NCI-H2107 (cell line): ENCODE measurements around the gene ITPR2.

Experiments used
- DNase-seq: peaks from one replicate; lab custom pipeline; 2025; lab: John Stamatoyannopoulos, UW

The ITPR2 gene

DNA sequence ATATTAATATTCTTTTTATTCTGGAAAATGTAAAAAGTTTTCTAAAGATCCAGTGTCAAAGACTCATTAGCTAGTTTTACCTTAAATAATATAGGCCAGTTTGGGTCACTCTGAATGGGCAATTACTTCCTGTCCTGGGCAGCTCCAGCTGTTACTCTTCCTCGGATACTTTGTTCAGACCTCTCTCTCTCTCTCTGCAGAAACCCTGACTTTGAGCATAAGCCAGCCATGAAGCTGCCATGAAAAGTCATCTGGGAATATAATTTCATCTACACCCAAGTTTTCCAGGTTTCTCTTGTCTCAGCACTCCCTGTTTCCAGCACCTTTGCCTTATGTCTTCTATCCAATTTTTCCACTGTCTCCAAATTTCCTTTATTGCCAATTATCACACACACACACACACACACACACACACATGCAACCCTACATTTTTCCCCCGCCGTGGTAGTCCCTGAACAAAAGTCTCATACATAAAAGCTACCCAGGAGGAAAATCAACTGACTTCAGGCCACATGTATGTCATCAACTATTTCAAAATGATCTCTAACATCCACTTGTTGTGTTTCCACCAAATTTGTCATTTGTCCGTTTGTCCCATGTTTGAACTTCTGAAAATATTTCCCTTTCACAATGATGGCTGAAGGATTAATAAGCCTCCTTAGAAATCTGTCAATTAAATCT, 319.5 kb downstream of the ITPR2 start:
- no peak for DNase-seq

DNA sequence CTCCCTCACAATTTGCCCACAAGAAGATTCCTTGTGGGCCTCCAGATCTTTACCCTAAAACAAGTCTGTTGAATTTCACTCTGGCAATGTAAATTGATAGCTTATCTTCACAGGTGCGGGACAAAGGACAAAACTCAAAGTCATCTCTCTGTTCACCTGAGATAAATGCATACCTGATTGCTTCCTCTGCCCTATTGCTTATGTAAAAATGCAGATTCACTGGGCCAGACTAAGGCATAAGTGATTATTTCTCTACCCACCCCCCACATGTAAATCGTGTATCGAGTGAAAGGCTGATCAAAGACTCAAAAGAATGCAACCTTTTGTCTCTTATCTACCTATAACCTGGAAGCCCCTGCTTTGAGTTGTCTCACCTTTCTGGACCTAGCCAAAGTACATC, 320.8 kb downstream of the ITPR2 start:
- no peak for DNase-seq

DNA sequence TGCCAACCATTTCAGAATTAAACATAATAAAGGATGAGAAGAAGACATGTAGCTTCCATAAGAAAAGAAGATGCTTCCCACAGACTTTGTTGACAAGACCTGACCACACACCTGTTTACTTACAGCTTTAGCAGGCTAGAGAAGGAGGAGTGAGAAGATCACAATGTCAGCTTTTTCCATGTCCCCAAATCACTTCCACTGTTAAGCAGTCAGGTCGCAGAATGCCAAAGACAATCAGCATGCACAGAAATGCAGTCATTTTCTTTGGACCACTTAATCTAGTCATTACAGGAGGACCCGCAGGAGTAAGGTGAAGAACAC, 322.7 kb downstream of the ITPR2 start:
- no peak for DNase-seq

DNA sequence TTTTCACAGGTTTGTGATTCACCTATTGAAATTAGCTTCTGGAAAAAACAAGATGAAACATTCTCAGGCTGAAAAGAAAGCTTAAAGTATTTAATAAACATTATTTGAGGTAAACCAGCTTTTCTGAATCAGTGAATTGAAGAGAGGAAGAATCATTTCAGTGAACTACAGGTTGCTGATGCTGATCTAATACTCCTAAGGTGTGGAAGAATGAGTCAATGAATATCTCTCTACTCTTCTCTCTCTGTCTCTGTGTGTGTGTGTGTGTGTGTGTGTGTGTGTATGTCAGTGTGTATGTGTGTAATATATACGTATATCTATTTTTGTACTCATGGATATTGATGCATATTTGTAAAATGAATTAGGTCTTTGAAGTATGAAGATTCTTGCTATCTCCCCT, 325.4 kb downstream of the ITPR2 start:
- no peak for DNase-seq

DNA sequence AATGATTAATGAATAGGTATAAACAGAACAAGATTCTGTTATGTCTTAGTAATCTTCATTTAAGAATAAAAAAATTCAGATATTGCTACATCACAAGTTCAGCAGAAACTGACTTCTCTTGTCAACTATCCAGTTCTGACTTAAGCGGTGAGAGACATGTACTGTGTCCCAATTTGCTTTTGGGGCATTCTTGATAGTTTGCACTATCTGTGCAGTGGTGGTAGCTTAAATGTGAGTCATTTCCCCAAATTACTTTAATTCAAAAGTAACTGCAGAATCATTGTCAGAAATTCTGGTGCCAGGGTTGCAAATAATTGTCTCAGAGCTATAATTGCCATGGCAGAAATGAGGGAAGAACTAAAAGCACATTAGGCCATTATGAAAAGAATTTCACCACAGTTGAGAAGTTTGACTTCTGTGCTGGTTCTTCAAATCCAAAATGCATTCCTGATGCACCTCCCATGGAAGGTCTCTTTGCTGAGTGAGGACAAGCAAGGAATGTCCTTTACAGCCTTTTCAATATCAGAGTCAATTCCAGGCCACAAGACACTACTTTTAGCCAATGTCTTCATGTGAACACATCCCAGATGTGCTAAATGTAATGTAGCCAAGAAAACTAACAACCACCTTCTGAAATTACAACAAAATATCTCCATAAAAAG, 332.9 kb downstream of the ITPR2 start:
- no peak for DNase-seq

DNA sequence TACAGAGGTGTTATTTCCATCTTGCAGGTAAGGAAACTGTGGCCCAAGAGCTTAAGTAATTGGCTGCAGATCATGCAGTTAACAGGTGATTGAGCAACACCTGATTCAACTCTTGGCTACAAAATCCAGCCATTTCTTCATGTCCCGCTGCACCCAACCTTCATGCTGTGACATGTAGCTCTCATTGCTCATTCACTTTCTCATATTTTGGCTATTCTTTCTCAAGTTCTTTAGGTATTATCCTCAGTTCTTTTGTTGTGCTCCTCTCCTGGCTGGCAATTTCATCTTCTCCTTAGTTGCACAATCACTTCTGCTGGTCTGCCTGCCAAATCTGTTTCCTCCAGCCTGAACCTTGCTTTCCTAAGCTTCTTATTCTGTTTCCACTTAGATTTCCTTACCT, 336.8 kb downstream of the ITPR2 start:
- no peak for DNase-seq

DNA sequence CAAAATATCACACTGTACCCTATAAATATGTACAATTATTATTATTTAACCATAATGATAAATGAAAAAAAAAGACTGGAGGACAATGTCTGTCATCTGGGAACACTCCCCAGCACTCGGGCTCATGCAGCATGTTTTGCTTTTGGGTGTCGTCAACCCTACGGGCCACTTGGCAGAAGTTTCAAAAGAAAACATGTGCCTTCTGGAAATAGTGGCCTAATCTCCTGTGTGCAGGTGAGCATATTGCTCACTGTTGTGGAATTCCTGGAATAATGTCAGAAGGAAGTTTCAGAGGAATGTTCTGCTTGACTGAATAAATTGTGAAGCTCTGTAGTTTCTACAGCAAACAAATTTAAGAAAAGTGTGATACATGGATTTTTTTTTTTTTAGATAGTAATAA, 339.3 kb downstream of the ITPR2 start:
- DNase-seq: no peak

DNA sequence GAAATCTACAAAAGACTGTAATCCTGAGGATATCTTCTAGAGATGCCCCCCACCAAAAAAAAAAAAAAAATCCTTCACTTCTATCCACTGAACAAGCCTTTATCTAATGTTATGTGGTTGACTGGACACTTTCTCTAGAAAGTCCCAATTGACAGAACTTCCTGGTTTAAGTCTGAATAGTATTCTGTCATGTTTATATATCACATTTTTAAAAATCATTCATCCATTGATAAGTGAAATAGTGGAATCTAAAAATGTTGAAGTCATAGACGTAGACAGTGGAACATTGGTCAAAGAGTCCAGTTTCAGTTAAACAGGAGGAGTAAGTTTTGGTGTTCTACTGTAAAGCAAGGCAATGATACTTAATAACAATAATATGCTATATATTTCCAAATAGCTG, 340.6 kb downstream of the ITPR2 start:
- no peak for DNase-seq

DNA sequence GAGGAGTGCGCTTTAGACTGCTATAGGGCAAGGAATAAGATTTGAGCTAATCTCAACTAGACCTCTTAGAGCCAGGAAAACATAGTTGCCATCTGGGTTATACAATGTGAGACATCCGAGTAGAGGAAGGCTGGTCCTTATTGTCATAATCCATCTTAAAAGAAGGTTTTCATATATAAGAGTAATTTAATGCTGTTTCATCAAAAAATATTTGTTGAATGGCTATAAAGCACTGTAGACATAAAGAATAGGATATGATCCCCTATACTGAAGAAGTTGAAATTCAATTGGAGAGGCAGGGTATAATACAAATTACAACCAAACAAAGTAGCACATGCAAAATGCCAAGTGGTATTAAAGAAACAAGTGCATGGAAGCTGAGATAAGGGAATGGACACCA, 343.1 kb downstream of the ITPR2 start:
- no peak for DNase-seq

DNA sequence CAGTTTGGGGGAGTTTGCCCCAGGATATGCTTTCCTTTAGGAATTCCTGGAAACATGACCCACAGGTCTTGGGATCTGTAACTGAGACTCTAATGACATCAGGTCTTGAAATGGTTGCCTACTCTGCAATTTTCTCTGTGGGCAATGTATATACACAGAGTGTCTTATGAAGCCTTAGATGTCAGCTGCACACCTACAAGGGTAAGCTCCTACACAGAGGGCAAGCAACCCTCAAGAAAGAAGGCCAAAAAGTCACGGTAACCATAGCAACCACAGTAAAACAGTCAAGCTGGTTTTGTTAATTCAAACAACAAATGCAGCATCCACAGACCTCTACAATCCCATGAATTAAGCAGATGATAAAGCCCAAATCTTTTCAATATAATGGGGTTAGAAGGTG, 344.6 kb downstream of the ITPR2 start:
- DNase-seq: no peak

DNA sequence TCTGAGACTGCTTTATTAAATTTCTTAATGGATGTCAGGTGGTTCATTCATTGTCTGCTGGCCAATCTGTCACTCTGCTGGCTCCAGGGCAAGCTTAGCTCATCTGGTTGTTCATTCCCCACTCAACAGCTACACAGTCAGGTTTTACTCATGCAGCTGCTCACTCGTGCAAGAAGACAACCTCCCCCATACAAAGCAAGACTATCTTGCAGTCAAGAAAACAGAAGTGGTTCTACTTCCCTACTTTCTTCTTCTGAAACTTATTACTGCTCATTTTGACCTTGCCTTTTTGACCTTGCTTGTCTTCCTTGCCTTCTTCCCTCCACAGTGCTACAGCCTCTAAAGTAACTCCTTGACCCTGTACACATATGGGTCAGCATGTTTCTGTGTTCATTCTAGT, 359.7 kb downstream of the ITPR2 start:
- DNase-seq: no peak

DNA sequence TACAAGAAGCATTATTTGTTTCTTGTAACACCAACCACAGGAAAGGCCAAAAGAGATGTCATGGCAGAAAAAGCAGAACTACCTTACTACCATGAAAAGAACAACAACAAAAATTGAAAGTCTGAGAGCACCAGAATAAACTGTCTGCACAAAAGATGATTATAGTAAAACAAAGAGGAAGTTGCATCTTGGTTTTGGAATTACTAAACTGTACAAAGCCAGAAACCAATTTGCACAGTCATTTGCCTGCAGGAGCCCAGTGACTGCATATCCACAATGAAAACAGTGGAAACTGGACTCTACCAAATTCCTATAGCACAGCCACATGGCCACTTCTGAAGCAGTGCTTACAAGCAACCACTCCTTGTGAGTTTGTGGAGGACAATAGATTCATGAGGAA, 361.4 kb downstream of the ITPR2 start:
- no peak for DNase-seq

DNA sequence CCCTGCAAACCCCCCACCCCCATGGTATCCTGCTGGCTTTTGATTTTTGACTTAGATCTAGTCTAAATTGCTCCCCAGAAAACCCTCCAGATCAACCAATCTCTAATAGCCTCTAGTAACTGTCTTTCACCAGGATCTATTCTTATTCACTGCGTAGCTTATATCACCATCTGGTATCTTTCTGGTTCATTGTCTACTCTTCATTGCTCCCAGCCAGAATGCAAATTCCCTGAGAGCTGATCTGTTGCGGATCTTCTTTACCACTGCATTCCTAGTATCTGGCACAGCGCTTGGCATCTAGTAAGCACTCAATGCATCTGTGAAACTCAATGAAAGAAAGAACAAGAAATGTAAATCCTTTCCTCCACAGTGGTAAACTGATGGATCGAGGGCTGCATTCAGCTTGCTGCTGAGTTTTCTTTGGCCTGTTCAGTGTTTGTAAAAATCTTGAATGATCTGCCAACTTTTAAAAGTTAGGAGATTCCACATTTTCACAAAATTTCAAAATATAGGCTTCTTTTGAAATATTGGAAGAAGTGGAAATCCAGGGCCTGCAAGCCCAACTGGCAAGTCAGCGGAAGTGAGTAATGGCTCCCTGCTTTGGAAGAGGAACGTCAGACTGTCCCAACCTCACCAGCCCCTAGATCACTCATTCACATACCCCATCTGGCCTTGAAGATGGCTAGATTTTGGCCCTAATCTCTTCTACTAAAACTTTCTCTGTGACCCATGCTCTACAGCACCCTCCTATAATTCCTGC, 363.4 kb downstream of the ITPR2 start:
- DNase-seq: no peak

DNA sequence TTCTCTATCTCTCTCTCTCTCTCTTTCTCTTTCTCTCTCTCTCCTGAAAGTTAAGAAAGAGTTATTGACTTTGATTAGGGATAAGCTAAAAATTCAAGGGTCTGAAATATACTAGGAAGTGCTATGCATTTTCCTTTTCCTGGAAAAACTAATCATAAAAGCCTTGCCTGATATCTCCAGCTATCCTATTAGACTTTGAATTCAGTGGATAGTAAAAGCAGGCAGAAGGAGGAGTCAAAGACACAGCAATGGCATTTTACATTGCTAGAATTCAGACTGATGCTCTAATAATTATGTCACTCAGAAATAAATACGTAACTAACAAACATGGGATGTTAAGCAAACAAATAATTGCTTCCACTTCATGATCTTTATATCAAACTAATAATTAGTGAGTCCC, 365.6 kb downstream of the ITPR2 start:
- DNase-seq: no peak

DNA sequence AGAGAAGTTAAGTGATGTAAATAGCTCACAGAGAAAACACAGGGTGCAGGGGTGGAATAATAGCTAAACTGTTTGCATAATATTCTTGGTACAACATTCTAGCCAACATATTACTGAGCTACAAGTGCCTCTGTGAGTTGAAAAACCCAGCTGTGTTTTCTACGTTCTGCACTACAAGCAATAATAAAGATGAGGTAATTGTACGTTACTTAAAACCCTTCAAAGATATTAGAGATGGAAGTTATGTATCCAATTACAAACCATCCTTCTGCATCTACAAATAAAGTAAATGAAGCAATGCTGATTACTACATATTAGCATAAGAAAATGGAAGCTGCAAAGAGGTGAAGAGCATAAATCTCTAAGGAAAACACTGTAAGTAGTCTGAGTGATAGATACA, 366.3 kb downstream of the ITPR2 start:
- no peak for DNase-seq

DNA sequence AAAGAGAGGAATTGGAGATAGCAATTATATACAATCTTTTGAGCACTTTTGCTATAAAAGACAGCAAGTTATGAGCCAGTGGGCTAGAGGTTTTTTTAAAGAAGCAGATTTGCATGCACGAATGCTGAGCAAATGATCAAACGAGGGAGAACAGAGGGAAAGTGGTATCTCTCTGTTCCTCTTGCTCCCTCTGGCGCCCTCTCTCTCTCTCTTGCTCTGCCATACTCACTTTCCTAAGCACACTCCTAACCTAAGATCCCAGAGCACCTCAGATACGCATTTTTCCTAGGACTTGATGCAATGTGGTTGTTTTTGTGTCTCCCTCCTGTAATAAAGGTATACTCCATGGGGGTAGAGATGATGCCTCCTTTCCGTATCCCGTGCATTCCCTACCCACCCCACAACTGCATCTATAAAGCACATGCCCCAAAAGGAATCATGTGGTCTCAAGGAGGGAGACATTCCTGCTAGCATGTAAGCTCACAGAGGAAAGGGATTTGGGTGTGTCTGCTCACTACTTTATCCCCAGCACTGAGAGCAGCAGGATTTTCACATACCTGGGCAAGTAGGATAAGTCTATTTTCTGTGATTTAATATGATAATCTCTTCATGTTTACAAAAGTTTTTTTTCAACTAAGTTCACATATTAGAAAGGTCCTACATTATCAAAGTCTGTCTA, 367.4 kb downstream of the ITPR2 start:
- no peak for DNase-seq

DNA sequence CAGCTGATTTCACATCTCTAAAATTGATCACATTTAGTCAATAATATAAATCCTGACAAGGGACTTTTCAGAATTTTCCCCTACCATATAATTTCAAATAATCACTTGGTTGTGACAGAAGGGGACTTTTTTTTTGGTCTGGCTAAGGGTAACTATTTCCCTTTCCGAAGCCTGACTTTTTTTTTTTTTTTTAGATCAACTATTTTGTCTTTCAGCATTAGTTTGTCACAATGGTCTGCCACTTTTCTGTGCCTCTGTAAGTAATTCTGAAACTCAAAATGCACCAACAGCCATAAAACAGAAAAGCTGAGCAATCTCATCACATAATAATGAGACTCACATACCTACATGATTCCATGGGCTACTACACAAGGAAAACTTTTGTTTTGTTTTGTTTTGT, 371.2 kb downstream of the ITPR2 start:
- DNase-seq: no peak

DNA sequence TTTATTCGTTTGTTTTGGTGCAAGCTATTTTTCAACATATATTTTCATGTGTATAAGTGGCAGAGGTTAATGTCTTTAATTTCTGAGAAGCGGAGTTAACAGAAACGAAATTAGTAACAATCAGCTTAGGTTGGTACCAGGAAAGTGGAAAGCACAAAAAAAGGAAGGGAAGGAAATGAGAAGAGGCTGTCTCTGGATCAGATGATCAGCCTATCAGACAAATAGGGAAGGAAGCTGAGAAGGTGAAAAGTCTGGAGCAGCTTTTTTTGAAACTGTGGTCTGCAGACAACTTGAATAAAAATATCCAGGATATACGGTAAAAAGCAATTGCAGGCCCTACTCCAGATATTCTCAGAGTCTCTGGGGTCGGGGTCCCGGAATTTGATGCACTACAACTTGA, 372.6 kb downstream of the ITPR2 start:
- DNase-seq: no peak

DNA sequence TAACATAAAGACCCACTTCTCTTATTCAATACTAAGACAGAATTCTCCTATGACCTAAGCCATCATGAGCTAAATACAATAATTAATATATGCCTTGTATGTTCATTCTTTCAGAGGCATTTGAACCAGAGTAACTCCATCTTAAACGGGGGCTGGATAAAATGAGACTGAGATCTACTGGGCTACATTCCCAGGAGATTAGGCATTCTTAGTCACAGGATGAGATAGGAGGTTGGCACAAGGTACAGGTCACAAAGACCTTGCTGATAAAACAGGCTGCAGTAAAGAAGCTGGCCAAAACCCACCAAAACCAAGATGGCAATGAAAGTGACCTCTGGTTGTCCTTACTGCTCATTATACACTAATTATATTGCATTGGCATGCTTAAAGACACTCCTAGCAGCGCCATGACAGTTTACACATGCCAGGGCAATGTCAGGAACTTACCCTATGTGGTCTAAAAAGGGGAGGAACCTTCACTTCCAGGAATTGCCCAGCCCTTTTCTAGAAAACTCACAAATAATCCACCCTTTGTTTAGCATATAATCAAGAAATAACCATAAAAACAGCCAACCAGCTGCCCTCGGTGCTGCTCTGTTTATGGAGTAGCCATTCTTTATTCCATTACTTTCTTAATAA, 376.9 kb downstream of the ITPR2 start:
- DNase-seq: no peak

DNA sequence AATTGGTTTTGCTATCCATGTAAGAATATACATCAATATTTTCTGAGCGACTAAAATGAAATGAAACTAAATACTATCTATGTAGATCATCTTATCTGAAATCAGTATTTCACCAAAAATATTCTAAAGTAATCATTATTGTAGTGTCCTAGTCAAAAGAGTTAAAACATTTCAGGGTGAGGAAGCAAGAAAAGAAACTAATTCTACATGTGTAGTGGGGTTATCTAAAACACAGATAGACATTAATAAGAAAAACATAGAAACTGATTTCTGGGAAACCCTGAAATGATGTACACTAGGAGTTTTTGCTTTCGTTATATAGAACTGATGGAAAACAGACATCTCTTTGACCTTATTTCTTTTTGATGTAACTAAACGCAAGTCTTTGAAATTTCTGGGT, 379.7 kb downstream of the ITPR2 start:
- no peak for DNase-seq

DNA sequence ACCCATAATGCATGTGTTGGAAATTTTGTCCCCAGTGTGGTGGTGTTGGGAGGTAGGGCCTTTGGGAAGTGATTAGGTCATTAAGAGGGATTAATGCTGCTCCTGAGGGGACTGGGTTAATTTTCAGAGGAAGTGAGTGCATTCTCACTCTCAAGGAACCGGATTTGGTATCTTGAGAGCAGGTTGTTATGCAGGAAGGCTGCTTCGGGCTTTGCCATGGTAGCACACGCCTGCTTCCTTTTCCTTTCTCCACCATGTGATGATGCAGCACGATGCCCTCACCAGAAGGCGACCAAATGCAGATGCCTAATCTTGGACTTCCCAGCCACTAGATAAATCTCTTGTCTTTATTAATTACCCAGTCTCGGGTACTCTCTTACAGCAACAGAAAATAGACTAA, 380.5 kb downstream of the ITPR2 start:
- DNase-seq: no peak

DNA sequence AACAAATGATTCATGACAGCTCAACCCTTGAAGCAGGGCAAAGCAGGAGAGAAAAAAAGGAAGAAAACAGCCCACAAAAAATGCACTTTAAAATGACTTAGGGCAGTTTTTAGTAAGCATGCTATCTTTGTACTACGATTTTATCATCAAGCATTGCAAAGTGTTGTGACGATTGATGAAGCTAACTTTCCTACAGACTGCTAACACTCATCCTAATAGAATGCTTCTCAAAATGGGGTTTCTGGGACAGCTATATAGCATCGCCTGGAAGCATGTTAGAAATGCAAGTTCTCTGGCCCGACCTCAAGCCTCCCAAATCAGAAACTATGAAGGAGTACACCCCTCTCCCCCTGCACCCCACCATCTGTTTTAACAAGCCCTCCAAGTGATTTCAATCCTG, 381.2 kb downstream of the ITPR2 start:
- no peak for DNase-seq

DNA sequence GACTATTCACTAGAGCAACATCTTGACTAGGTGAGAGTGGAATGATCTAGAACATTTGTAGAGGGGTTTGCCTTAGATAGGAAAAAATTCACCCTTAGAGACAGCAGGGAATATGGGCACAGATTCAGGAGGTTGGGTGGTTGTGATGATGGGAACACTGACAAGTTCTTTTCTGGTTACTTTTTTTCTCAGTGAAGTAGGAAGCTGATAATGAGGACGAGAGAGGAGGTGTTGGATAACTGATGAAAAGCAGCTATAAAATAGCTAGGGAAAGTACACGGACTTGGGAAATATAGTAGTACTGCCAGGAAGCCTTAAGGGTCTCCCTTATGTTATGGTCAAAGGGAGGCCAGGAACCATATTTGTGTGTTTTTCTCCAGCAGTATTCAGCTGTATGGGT, 387.1 kb downstream of the ITPR2 start:
- no peak for DNase-seq
